HepG2 (cell line): Measurements from ENCODE around the gene PCBP4.

ENCODE experiments used
- ARNT ChIP-seq: fragments of 450-650 bp; IDR thresholded peaks from 2 replicates; pipeline ENCODE4 v1.6.1; 2017
- ESRRA ChIP-seq: sonication (generic); formaldehyde crosslinking; IDR thresholded peaks from 2 replicates; pipeline ENCODE4 v1.5.1; 2020; ENCODE audit warnings: mild to moderate bottlenecking, low read depth, missing genetic modification reagents
- SIN3A ChIP-seq: IDR thresholded peaks from 2 replicates; pipeline ENCODE4 v1.6.1; 2011; ENCODE audit warnings: low read depth, mild to moderate bottlenecking, control low read depth, low read length, borderline replicate concordance
- SMAD1 ChIP-seq: sonication (generic); formaldehyde crosslinking; IDR thresholded peaks from 2 replicates; pipeline ENCODE4 v1.4.0; 2020; ENCODE audit warnings: missing genetic modification reagents, low read depth, mild to moderate bottlenecking, borderline replicate concordance
- SP1 ChIP-seq, 2 experiments: fragments of 450-650 bp in 1 of 2; sonication (generic) in 1 of 2; formaldehyde crosslinking in 1 of 2; IDR thresholded peaks; 2 replicates each; pipeline versions ENCODE4 v1.4.0 to v1.6.1; 2016 to 2020; ENCODE audit warnings: missing genetic modification reagents in 1 of 2
- SRF ChIP-seq: IDR thresholded peaks from 2 replicates; pipeline ENCODE4 v1.6.1; 2011; ENCODE audit warnings: mild to moderate bottlenecking, low read depth, low read length, moderate library complexity
- TCF7L2 ChIP-seq: IDR thresholded peaks from 2 replicates; pipeline ENCODE4 v1.6.1; 2011; ENCODE audit warnings: mild to moderate bottlenecking, low read depth, low read length, moderate library complexity
- ZNF354B ChIP-seq: sonication (generic); formaldehyde crosslinking; IDR thresholded peaks from 2 replicates; pipeline ENCODE4 v1.8.0; 2022; ENCODE audit warnings: mild to moderate bottlenecking, missing genetic modification reagents
- TF ChIP-seq, protein P1 (sequence below): sonication (generic); formaldehyde crosslinking; IDR thresholded peaks from 2 replicates; pipeline ENCODE4 v1.4.0; 2020; ENCODE audit warnings: mild to moderate bottlenecking, missing genetic modification reagents
- TF ChIP-seq, protein P2 (sequence below): sonication (generic); formaldehyde crosslinking; IDR thresholded peaks from 2 replicates; pipeline ENCODE4 v1.4.0; 2020; ENCODE audit warnings: mild to moderate bottlenecking, missing genetic modification reagents

DNA sequence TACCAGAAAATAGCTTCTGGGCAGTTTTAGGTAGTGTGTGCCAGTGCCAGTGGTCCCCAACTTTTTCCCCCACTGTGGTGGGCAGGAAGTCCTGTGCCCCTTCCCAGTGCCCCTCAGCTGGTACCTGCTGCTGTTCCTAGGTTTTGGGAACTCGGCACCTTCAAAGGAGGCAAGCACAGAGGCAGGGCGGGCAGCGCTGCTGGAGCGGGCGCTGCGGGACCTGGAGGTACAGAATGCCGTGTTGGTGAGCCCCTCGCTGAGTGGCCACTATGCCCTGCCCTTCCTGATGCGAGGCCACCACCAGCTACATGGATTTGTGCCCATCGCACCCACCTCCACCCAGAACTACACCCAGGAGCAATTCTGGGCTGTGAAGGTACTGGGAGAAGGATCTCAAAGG, 13.0 kb upstream of the PCBP4 start:
- TF ChIP-seq ARNT (no peak), SRF (no peak), ZNF354B (CRISPR knock-in tag) (no peak), ESRRA (CRISPR knock-in tag) (no peak), TCF7L2 (no peak), SP1 (IDR thresholded peaks at IDR 0.05) (no peak), SP1 (CRISPR knock-in tag; IDR thresholded peaks at IDR 0.05) (no peak), SIN3A (no peak), SMAD1 (CRISPR knock-in tag) (no peak)
- TF ChIP-seq, protein P1, sequence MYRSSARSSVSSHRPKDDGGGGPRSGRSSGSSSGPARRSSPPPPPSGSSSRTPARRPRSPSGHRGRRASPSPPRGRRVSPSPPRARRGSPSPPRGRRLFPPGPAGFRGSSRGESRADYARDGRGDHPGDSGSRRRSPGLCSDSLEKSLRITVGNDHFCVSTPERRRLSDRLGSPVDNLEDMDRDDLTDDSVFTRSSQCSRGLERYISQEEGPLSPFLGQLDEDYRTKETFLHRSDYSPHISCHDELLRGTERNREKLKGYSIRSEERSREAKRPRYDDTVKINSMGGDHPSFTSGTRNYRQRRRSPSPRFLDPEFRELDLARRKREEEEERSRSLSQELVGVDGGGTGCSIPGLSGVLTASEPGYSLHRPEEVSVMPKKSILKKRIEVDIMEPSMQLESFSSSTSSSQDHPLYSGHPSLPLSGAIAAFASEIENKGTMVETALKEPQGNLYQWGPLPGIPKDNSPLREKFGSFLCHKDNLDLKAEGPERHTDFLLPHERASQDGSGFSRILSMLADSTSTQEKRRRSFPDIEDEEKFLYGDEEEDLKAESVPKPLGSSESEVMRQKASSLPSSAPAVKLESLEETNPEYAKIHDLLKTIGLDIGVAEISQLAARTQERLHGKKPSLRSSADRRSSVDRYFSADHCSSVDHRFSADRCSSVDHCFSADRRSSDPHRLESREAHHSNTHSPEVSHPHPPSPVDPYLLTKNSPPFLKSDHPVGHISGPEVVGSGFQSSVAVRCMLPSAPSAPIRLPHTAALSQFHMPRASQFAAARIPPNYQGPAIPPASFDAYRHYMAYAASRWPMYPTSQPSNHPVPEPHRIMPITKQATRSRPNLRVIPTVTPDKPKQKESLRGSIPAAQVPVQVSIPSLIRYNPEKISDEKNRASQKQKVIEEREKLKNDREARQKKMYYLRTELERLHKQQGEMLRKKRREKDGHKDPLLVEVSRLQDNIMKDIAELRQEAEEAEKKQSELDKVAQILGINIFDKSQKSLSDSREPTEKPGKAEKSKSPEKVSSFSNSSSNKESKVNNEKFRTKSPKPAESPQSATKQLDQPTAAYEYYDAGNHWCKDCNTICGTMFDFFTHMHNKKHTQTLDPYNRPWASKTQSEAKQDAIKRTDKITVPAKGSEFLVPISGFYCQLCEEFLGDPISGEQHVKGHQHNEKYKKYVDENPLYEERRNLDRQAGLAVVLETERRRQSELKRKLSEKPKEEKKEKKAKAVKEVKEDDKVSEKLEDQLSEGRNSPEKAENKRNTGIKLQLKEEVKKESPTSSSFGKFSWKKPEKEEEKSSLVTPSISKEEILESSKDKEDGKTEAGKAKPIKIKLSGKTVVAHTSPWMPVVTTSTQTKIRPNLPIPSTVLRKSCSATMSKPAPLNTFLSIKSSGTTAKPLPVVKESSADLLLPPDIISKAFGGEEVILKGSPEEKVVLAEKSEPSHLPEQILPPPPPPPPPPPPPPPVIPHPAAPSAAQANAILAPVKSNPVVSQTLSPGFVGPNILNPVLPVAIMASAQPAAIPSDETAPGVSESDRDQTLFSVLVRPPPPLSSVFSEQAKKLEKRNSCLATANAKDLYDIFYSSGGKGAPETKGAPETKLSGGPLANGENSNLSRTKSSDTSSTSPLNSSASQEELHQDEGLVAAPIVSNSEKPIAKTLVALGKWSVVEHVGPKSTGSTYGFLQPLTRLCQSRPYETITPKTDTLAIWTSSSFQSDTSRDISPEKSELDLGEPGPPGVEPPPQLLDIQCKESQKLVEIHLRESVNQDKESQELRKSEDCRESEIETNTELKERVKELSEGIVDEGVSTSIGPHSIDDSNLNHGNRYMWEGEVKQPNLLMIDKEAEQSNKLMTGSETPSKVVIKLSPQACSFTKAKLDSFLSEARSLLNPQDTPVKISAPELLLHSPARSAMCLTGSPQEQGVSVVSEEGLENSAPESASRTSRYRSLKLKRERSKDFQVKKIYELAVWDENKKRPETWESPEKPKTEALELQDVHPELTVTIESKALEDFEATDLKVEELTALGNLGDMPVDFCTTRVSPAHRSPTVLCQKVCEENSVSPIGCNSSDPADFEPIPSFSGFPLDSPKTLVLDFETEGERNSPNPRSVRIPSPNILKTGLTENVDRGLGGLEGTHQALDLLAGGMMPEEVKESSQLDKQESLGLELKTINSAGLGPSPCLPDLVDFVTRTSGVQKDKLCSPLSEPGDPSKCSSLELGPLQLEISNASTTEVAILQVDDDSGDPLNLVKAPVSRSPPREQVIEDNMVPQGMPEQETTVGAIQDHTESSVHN = no peak
- TF ChIP-seq, protein P2, sequence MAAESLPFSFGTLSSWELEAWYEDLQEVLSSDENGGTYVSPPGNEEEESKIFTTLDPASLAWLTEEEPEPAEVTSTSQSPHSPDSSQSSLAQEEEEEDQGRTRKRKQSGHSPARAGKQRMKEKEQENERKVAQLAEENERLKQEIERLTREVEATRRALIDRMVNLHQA (CRISPR knock-in tag) = no peak
